ENCODE results near the gene ERC2.

Gene ERC2

DNA sequence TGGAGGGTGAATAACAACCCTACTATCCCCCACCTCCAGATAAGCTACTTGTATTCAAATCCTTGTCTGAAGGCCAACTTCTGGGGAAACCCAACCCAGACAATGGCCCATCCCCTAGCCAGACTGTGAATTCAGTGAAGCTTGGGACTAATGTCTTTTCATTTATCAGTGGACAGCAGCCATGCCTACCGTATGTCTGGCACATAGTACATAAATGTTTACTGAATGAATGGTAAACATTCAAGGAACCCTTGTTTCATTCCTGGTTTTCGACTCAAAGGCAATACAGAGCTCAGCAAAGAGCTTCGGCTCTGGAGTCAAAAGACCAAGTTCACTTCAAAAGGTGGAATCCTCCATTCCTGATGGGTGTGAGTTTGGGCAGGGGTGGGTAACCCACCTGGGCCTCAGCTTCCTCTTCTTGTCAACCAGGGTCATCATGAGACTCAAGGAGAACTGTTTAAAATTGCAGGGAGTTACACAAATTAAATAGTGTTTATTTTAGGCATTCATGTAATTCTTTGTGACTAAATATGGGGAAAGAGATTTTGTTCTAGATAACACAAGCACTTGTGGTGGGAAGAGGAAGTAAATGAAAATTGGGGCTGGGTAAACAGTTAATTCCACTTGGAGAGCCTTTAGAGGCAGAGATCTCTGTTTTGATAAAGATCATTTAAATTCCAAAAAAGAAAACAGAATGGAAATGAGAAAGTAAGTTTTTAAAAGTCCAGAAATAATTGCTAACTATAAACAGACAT, 677.5 kb downstream of the ERC2 start:
- no peak for DNase-seq (ENCODE audit: low spot score)

GRCh38 chr3:55789516-55789915, 678.8 kb downstream of the ERC2 start:
- no peak for DNase-seq (ENCODE audit: low spot score)

- DNase-seq (ENCODE audit: low spot score) = no peak
These were observed 685.5 kb downstream of the ERC2 start for GRCh38 chr3:55782807-55783206.

DNA sequence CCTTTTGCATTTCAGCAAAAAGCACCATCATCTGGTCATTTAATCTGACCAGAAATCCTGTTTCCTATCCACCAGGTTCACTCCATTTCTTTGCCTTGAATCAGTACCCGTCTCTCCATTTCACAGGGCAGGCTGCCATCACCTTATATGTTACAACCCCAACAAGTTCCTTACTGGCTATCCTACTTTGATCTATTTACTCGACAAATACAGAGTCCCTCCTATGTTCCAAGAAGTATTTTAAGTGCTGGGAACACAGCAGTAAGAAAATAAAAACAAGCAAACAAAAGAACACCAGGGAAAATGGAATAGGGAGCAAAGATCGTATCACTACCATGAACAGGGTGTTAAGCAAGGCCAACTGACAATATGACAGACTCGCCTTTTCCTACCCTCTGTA, 685.9 kb downstream of the ERC2 start:
- no peak for DNase-seq (ENCODE audit: low spot score)

GRCh38 chr3:55780913-55781312, 687.4 kb downstream of the ERC2 start:
- DNase-seq (ENCODE audit: low spot score) = no peak

- no peak for DNase-seq (ENCODE audit: low spot score)
These were observed 688.7 kb downstream of the ERC2 start for GRCh38 chr3:55779543-55779942.

GRCh38 chr3:55775366-55776154, 692.7 kb downstream of the ERC2 start:
- no peak for DNase-seq (ENCODE audit: low spot score)

GRCh38 chr3:55774856-55775255, 693.4 kb downstream of the ERC2 start:
- DNase-seq (ENCODE audit: low spot score) = no peak

- no peak for DNase-seq (ENCODE audit: low spot score)
These were observed 696.8 kb downstream of the ERC2 start for GRCh38 chr3:55771503-55771902.

DNA sequence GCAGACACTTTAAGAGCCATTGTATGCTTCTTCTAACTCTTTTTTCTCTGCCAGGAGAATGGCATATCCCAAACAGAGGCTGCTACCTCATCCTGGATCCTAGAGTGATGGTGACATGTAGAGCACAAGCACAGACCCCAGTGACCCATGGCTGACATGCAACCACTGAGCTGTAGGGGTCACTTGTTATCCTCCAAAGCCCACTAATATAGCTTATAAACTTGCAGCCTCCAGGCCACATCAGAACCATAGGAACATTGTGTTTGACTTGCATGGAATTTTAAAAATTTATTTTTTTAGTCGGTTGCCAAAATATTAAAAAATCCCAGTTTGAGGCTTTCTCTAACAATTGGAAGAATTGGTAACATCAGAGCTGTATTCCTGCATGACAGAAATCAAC, 698.2 kb downstream of the ERC2 start:
- DNase-seq (ENCODE audit: low spot score) = no peak

GRCh38 chr3:55766753-55767152, 701.5 kb downstream of the ERC2 start:
- no peak for DNase-seq (ENCODE audit: low spot score)

DNA sequence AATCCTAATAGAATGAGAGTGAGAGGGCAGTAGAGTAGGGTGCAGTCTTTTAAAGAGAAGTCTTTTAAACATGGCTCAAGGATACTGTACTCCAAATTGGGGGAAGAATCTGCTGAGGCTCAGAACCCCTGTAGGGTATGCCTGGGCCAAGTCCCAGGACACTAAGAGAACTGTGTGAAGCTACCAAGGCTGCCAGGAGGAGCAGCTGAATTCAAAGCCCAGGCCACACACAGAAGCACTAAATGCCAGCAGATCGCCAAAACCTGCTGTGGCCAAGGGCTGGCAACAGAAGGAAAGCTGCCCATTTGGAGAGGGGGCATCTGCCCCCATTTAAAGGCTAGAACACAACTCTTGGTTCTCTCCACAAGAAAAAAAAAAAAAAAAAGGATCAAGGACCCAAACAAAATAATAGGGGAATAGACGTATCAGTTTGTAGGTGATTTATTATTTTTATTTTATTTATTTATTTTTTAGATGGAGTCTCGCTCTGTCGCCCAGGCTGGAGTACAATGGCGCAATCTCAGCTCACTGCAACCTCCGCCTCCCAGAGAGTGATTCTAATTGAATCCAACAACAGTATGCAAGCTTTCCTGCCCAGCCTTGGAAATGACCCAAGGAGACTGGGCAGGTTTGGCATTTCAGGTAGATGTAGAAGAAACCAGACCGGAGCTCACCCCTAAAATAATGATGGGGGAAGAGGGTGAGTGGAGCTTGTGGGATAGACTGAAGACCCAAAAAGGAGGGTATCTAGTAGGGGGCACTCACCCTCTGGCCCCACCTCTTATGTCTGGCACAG, 702.2 kb downstream of the ERC2 start:
- DNase-seq (ENCODE audit: low spot score) = no peak

DNA sequence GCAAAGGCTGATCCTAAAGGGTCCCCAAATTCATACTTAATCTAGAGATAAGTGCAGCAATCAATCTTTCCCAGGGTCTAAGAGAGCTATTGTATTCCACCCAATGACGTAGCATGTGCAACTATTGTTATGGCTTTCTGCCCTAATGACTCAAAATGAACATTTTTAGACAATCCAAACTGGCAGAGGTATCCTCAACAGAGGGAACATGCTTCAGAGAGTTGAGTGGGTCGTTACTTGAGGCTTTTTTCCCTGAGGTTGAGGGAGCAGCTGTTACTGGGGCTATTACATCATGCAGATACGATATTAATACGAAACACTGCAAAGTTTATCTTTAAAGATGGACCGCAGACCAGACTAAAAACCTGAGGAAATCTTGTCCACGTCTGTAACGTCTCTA, 702.9 kb downstream of the ERC2 start:
- DNase-seq (ENCODE audit: low spot score) = no peak

DNA sequence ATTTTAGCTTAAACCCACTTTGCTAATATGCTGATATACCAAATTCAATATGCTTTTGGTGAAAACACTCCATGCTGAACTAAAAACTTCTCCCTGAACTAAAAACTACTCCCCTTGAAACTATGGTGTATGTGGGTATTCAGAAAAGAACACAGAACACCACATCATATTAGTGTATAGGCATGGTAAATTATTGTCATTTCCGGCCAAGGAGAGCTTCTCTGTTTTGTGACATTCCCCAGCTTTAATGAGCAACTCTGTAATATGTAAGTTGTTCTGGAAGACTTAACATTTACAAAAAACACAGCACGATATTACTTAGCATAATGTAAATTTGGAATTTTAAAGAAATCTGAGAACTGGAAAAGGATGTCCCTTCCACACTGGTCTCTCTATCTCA, 711.3 kb downstream of the ERC2 start:
- no peak for DNase-seq (ENCODE audit: low spot score)

- DNase-seq (ENCODE audit: low spot score) = no peak
These were observed 712.6 kb downstream of the ERC2 start for GRCh38 chr3:55755516-55756205.

GRCh38 chr3:55752911-55753310, 715.4 kb downstream of the ERC2 start:
- DNase-seq (ENCODE audit: low spot score) = no peak

DNA sequence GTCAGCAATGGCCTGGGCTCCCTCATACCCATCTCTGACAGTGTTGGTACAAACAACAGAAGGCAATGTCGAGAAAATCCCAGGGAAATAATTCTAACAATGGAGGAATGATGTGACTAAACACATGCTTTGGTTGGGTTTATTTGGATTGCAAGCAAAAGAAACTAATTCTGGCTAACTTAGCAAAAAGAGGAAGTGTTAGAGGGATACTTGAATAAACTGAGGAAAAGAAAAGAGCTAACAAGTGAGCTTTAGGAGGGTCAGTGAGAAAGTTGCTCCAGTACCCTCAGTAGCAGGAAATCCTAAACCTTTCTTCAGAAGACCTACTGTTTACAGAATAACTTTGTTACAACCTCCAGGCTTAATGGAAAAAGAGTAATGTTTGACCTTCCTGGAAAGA, 716.5 kb downstream of the ERC2 start:
- no peak for DNase-seq (ENCODE audit: low spot score)

DNA sequence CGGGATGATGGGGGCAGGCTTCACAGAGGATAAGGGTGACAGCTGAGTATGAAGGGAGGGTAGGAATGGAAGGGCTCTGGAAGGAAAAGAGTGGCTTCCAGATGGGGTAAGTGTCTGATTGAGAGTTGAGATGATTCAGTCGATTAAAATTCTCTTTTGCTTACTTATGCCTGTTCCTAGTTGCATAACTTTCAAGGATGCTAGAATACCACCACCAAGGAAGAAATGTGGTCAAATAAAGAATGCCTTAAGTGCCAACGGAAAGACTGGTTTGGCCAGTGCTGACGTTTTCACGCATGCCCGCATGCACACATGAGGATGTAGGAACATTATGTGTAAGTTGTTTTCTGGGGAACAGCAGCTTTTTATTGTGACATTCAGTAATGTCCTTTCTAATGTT, 717.7 kb downstream of the ERC2 start:
- peak; percentile 75 for DNase-seq (ENCODE audit: low spot score)

- DNase-seq (ENCODE audit: low spot score) = no peak
These were observed 719.2 kb downstream of the ERC2 start for GRCh38 chr3:55749036-55749435.

DNA sequence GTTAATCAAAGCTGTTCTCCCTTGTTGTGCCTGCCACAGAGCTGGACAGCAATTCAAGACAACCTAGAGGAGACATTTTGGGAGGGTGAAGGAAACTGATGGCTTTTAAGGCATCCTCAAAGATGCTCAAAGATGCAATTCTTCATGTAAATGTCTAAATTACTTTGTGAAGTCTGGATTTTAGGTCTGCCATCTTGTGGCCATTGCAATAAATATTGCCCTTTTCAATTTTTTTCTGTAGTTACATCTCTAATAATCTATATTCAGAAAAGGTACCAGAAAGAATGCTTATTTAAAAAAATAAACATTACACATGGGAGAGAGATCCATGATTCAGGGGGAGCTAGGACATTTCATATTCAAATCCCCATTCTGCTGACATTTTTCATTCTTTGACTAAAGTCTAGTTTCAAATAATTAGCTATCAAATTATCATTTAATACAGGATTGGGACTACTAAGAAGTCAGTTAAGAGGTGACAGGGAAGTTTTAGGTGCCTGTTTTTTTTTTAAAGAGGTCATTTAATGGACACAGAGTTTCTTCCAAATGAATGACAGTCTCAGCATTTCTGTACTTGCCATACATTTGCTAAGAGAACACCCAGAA, 721.4 kb downstream of the ERC2 start:
- DNase-seq (ENCODE audit: low spot score) = peak; percentile 12

- no peak for DNase-seq (ENCODE audit: low spot score)
These were observed 725.5 kb downstream of the ERC2 start for GRCh38 chr3:55742832-55743136.

Data from AG08396 (cell line).